Measurements from ENCODE around the gene GRAMD2B. TPM values are rescaled to one million over a fixed set of nuclear protein-coding genes. Genes with fewer than 3 reads are reported as not detected.
A peak's percentile ranks its signal among the peaks of the same experiment; 100 is the strongest.

GRAMD2B gene
- total and polyA plus RNA-seq, 4 donors: 8.5 to 19.4 (median 14.9) TPM

DNA sequence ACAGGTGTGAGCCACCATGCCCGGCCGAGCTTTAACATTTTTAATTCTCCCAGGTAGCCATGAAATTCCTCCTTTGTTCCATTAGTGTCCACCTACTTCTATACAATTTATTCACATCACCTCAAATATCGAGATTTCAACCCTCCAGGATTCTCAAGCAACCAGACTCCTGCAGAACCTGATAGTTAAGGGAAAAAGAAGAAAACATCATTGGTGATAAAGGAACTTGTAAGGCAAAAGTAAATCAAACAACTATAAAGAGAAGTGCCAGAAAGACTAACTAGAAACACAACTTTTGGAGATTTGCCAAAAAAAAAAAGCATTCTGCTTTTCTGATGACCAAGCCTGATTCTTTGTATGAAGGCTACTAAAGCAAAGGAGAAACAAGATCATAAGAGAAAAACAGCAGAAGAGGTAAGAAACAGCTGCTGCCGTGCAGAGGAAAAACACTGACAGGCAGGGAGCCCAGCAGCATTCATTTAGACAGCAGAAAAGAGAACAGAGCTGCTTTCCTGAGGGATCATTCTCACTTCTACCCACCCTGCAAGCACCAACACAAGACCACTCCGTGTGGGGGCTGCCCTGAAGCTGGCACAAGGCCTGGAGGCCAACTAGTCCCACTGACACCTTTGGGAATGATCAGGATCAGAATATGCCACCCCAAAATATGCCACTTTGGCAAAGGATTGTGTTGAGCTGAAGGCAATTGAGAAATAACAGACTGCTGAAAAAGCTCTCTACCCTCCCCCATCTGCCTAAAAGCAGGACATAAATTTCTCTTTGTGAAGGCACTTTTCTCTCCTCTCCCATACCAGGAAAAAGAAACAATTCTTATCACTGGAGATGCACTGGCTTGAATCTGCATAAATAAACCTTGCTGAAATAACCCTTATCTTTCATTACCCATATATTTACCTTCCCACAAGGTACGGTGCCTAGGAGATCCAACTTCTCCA, 96.7 kb downstream of the GRAMD2B start:
- Histone ChIP-seq H3K27me3 (ENCODE audit: control insufficient read depth in 3 of 3, insufficient read depth in 3 of 3, low read length in 2 of 3) (no peaks in the 10 kb centered on the region), H3K4me1 (ENCODE audit: control insufficient read depth in 5 of 5, insufficient read depth in 5 of 5, low read length in 5 of 5) (peaks cover 0 to 28% (median 6%) of the 10 kb centered on the region in 5 donors), H3K9me3 (ENCODE audit: control insufficient read depth in 4 of 4, insufficient read depth in 3 of 4, low read length in 3 of 4) (no peaks in the 10 kb centered on the region), H3K4me3 (no peak overlapping the region), H3K36me3 (ENCODE audit: control insufficient read depth in 4 of 4, insufficient read depth in 4 of 4, low read length in 4 of 4) (no peaks in the 10 kb centered on the region), H3K27ac (ENCODE audit: low read depth in 1 of 2, low read length in 1 of 2) (peak overlapping the region; percentile 17 to 90), H3K9ac (ENCODE audit: insufficient read depth in 1 of 2, low read length in 2 of 2) (peak overlapping the region in 1 of 2 donors; percentile 0)
- WGBS, 2 donors: 34 to 57% methylated on average over 6 of the region's 6 CpGs
- TF ChIP-seq, protein P1, sequence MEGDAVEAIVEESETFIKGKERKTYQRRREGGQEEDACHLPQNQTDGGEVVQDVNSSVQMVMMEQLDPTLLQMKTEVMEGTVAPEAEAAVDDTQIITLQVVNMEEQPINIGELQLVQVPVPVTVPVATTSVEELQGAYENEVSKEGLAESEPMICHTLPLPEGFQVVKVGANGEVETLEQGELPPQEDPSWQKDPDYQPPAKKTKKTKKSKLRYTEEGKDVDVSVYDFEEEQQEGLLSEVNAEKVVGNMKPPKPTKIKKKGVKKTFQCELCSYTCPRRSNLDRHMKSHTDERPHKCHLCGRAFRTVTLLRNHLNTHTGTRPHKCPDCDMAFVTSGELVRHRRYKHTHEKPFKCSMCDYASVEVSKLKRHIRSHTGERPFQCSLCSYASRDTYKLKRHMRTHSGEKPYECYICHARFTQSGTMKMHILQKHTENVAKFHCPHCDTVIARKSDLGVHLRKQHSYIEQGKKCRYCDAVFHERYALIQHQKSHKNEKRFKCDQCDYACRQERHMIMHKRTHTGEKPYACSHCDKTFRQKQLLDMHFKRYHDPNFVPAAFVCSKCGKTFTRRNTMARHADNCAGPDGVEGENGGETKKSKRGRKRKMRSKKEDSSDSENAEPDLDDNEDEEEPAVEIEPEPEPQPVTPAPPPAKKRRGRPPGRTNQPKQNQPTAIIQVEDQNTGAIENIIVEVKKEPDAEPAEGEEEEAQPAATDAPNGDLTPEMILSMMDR (IDR thresholded peaks at IDR 0.05; ENCODE audit: control extremely low read depth, extremely low read depth): no peak
- ATAC-seq (ENCODE audit: insufficient read depth, low FRiP score): peak; percentile 19
- peak; percentile 44 to 81 (median 77) for DNase-seq

DNA sequence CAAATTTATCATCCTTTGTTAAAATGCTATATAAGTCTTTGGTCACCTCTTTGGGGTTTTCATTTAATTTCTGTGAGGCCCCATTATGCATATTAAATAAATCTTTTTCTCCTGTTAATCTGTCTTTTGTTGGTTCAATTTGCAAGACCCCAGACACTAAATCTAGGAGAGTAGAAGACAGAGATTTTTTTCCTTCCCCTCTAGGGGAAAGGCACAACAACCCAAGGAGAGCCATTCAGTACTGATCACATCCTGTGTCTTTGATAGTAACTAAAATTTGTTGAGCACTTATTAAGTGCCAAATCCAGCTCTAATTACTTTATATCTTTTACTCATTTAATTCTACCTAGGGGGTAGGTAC, 97.4 kb downstream of the GRAMD2B start:
- Histone ChIP-seq H3K27me3 (ENCODE audit: control insufficient read depth in 3 of 3, insufficient read depth in 3 of 3, low read length in 2 of 3) (no peaks in the 10 kb centered on the region), H3K4me3 (no peak overlapping the region), H3K9ac (ENCODE audit: insufficient read depth in 1 of 2, low read length in 2 of 2) (no peak overlapping the region), H3K9me3 (ENCODE audit: control insufficient read depth in 4 of 4, insufficient read depth in 3 of 4, low read length in 3 of 4) (no peaks in the 10 kb centered on the region), H3K36me3 (ENCODE audit: control insufficient read depth in 4 of 4, insufficient read depth in 4 of 4, low read length in 4 of 4) (no peaks in the 10 kb centered on the region), H3K4me1 (ENCODE audit: control insufficient read depth in 5 of 5, insufficient read depth in 5 of 5, low read length in 5 of 5) (peaks cover 0 to 28% (median 6%) of the 10 kb centered on the region in 5 donors), H3K27ac (ENCODE audit: low read depth in 1 of 2, low read length in 1 of 2) (no peak overlapping the region)
- TF ChIP-seq, protein P1 (IDR thresholded peaks at IDR 0.05; ENCODE audit: control extremely low read depth, extremely low read depth): no peak
- no peak for ATAC-seq (ENCODE audit: insufficient read depth, low FRiP score)
- no peak for DNase-seq

DNA sequence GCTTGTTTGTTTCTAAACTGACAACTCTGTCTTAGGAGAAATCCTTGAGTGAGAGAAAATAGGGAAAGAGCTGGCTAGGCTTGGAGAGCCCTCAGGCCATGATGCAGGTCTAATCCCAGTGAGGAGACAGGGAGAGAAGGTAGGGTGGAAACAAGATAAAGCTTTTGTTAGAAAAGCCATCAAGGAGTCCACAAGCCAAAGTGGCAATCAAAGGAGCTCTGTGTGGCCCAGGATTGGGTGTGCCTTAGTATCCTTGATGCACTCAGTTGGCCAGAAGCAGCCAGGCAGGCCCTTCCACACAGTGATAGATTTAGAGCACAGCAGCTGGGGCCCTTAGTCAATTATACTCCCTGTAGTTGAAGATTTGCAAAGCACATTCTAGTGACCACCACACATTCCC, 97.9 kb downstream of the GRAMD2B start:
- no peaks in the 10 kb centered on the region for H3K27me3 ChIP-seq (ENCODE audit: control insufficient read depth in 3 of 3, insufficient read depth in 3 of 3, low read length in 2 of 3)
- H3K27ac ChIP-seq (ENCODE audit: low read depth in 1 of 2, low read length in 1 of 2): peak overlapping the region in 1 of 2 donors; percentile 3
- no peak overlapping the region for H3K9ac ChIP-seq (ENCODE audit: insufficient read depth in 1 of 2, low read length in 2 of 2)
- H3K36me3 ChIP-seq (ENCODE audit: control insufficient read depth in 4 of 4, insufficient read depth in 4 of 4, low read length in 4 of 4): no peaks in the 10 kb centered on the region
- no peaks in the 10 kb centered on the region for H3K9me3 ChIP-seq (ENCODE audit: control insufficient read depth in 4 of 4, insufficient read depth in 3 of 4, low read length in 3 of 4)
- ATAC-seq (ENCODE audit: insufficient read depth, low FRiP score): no peak
- H3K4me3 ChIP-seq: no peak overlapping the region
- no peak for DNase-seq
- TF ChIP-seq, protein P1 (IDR thresholded peaks at IDR 0.05; ENCODE audit: control extremely low read depth, extremely low read depth): no peak
- peaks cover 0 to 28% (median 6%) of the 10 kb centered on the region in 5 donors for H3K4me1 ChIP-seq (ENCODE audit: control insufficient read depth in 5 of 5, insufficient read depth in 5 of 5, low read length in 5 of 5)
